ENCODE measurements around the gene PLA2G6. TPM values are rescaled to one million over a fixed set of nuclear protein-coding genes. Genes with fewer than 3 reads are reported as not detected.

Gene PLA2G6
- total and polyA plus RNA-seq, 9 of the 15 experiments (the other 6 are each of a cell fraction or from before 2014, with no cell fraction given) = 0.11 to 12.2 (median 9.7) TPM

DNA sequence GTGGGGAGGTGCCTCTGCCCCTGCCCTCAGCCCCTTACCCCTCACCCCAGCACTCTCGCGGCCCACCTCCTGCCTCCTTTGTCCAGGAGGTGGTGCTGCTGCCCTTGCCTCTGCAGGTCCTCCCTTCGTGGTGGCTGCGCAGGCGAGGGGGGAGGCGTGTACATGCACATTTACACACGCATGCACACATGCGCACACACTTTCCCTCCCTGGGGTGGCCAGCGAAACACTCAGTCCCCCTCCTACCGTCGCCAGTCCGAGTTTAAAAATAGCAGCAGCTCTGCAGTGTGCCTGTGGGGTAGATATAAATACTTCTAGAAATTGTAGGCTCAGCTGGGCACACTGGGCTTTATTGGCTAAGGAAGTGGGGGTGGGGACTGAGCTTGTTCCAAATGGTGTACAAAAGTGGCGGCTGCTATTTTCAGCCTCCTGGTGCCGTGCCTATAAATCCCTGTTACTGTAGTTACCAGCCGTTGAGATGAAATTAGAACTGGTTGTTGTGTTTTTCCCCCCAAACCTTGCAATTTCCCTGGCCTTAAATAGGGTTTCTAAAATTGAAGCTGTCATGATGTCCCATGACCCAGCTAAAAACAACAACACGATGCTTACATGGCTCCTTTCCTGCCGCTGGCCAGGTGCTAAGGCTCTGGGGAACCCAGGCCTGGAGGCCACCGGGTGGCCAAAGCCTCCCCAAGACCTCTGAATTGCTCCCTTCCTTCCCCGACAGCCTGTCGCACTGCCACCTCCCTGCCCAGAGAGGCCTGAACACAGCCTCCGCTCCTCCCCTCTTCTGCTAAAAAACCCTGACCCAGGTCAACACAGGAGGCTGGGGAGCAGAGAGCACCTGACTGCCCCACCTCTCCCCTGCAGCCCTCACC lies 112.0 kb downstream of the PLA2G6 start (continued):
- TF ChIP-seq HMGN3 (IDR thresholded peaks at IDR 0.05; ENCODE audit: borderline replicate concordance, extremely low read depth, insufficient read length, low read depth, low read length) (no peak), ZBTB40 (IDR thresholded peaks at IDR 0.05) (no peak), ZBTB40 (CRISPR knock-in tag; IDR thresholded peaks at IDR 0.05) (no peak), TAL1 (IDR thresholded peaks at IDR 0.05) (no peak), MAZ (CRISPR knock-in tag; conservative IDR thresholded peaks at IDR 0.05 in 1 of 2, IDR thresholded peaks at IDR 0.05 in 1 of 2) (peak in 1 of 2 experiments; percentile 24; a peak in 1 of 4 replicates)
- TF ChIP-seq, protein P1, sequence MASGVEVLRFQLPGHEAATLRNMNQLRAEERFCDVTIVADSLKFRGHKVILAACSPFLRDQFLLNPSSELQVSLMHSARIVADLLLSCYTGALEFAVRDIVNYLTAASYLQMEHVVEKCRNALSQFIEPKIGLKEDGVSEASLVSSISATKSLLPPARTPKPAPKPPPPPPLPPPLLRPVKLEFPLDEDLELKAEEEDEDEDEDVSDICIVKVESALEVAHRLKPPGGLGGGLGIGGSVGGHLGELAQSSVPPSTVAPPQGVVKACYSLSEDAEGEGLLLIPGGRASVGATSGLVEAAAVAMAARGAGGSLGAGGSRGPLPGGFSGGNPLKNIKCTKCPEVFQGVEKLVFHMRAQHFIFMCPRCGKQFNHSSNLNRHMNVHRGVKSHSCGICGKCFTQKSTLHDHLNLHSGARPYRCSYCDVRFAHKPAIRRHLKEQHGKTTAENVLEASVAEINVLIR (CRISPR knock-in tag; IDR thresholded peaks at IDR 0.05) = no peak

Measured in K562 (cell line).